ENCODE measurements around the gene ENPP5.

The ENPP5 gene, protein sequence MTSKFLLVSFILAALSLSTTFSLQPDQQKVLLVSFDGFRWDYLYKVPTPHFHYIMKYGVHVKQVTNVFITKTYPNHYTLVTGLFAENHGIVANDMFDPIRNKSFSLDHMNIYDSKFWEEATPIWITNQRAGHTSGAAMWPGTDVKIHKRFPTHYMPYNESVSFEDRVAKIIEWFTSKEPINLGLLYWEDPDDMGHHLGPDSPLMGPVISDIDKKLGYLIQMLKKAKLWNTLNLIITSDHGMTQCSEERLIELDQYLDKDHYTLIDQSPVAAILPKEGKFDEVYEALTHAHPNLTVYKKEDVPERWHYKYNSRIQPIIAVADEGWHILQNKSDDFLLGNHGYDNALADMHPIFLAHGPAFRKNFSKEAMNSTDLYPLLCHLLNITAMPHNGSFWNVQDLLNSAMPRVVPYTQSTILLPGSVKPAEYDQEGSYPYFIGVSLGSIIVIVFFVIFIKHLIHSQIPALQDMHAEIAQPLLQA

DNA sequence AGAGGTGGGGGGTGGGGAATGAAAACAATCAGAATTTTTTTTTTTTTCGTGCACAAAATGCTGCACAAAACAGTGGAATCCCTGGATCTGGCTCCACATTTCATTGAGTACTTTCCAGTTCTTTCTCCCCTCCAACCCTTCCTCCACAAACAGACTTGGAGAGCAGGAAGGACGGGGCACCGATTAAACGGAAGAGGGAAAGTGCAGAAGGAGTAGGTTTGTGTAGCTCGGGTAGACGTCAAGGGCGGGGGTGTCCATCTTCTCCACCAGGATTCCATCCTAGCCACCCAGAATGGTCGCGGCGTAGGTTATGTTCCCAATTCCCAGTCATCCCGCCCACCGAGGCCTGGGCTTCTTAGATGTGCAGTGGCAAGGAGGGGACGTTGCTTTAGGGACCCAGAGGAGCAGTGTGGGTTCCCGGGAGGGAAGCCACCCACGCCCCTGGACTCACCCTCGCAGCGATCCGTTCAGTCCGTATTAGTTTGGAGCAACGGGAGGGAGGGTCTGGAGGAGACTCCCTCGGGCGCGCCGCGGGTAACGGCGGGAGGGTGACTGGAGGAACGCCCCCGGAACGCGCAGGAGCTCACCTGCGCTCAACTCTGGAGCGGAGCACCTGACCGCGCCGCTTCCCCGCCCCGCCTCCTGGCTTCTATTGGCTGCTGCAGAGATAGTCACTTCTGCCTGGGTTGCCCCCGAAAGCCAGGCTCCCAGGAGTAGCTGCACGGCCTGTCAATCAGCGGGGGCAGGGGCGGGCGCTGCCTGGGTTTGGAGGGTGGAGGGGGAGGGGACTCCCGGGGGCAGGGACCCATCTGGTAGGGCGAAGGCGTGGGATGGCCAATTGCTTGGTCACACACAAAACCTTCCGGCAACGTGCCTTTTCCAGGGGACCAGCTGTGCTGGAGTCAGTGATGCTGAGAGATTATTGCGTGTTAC lies at the start of gene ENPP5:
ENPP5 (minus strand) TSS at position 624 of the 933 bp plus-strand sequence. CDS start 2,718 bp downstream, outside the sequence.
- H3K27ac ChIP-seq, result peak within 1 kb of the TSS; percentile 78
- TF ChIP-seq, protein P1, sequence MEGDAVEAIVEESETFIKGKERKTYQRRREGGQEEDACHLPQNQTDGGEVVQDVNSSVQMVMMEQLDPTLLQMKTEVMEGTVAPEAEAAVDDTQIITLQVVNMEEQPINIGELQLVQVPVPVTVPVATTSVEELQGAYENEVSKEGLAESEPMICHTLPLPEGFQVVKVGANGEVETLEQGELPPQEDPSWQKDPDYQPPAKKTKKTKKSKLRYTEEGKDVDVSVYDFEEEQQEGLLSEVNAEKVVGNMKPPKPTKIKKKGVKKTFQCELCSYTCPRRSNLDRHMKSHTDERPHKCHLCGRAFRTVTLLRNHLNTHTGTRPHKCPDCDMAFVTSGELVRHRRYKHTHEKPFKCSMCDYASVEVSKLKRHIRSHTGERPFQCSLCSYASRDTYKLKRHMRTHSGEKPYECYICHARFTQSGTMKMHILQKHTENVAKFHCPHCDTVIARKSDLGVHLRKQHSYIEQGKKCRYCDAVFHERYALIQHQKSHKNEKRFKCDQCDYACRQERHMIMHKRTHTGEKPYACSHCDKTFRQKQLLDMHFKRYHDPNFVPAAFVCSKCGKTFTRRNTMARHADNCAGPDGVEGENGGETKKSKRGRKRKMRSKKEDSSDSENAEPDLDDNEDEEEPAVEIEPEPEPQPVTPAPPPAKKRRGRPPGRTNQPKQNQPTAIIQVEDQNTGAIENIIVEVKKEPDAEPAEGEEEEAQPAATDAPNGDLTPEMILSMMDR (conservative IDR thresholded peaks at IDR 0.05), result no peak

DNA sequence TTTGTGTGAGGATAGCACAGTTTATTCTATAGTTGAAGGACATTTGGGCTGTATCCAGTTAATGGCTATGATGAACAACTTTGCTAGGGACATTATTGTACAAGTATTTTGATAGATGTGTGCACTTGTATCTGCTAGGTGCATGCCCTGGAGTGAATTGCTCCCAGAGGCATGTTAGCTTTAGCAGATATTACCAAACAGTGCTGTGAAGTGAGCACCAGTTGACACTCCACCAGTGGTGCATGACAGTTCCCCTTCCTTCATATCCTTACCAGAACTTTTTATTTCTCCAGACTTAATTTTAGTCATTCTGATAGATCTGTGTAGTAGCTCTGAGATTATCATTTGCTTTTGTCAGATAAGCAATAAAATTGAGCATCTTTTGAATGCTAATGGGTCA lies 48.9 kb upstream of the ENPP5 start:
- no peak overlapping the region for H3K27ac ChIP-seq
- TF ChIP-seq, protein P1 (conservative IDR thresholded peaks at IDR 0.05), result no peak

DNA sequence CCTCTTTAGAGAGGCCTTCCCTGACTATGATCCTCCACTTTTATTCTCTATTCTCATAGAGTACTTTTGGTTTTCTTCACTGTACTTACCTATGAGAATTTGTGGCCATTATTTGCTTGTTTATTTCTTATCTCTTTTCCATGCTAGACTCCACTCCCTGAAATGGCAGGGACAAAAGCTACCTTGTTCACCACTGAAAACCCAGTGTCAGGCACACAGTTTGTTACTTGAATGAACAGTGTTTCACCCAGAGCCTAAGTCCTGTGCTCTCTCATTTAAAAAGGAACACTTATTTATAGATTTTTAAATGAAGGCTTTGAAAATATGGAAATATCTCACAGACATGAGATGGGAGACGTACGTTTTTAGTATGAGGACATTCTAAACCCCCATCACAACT lies 47.7 kb upstream of the ENPP5 start:
- H3K27ac ChIP-seq, result no peak overlapping the region
- TF ChIP-seq, protein P1 (conservative IDR thresholded peaks at IDR 0.05), result no peak

DNA sequence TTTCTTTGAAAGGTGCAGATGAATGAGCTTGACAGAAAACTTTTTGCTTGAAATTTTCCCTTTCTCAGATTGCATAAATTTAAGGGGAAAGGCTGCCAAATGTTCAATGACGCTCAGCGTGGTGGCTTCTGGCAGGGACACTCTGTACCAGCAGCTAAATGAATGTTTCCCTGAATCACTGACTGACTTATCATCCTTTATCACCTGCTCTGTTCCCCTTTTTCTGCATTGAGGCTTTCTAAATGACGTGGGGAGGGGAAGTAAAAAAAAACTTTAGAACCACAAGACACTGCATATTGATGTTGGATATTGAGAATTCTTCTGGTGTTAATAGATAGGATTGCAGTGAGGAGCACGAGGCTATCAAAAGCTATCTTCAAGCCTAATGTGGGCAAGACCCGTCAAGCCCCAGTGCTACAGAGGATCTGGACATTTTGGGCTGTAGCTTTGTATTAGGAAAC lies 46.9 kb upstream of the ENPP5 start:
- H3K27ac ChIP-seq, result no peak overlapping the region
- TF ChIP-seq, protein P1 (conservative IDR thresholded peaks at IDR 0.05), result no peak

DNA sequence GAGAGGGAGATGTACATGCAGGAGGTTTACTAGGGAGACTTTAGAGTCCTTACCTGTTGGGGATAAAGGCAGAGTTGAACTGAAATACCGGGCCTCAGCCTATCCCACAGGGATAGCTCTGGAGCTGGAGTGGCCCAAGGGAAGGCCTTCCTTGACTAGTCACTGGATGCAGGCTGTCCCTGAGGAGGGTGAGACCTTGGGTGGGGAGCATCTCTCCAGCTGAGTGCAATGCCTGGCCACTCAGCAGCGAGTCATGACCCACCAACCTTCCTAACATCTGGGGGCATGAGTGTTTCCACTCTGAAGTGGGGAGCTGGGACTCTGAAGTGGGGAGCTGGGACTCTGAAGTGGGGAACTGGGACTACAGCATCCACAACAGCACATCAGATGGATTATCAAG lies 46.1 kb upstream of the ENPP5 start:
- TF ChIP-seq, protein P1 (conservative IDR thresholded peaks at IDR 0.05), result no peak
- H3K27ac ChIP-seq, result no peak overlapping the region

DNA sequence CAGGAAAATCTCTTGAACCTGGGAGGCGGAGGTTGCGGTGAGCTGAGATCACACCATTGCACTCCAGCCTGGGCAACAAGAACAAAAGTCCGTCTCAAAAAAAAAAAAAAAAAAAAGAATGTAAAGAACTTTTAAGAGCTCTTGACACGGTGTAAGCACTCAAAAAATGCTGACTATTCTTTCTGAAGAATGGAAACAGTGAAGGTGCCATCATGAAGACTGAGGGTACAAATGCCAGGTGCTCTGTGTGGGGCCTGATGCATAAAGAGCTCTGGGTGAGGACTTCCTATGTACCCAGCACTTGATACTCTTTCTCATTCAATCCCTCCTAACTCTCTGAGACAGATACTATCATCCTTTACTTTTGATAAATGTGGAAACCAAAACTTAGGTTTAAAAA lies 45.0 kb upstream of the ENPP5 start:
- H3K27ac ChIP-seq, result no peak overlapping the region
- TF ChIP-seq, protein P1 (conservative IDR thresholded peaks at IDR 0.05), result no peak

DNA sequence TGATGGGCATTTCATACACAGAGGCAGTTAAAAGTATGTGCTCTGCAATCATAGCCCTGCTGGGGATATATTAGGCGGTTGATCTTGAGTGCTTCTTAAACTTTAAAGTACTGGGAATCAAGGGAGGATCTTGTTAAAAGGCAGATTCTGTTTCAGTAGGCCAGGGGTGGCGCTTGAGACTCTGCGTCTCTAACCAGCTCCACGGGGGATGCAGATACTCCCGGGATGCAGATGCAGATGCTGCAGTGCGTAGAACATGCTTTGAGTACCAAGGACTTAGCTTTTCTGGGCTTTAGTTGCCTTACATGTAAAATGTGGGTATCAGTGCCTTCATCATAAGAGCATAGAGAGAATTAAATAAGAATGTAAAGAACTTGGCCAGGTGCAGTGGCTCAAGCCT lies 44.4 kb upstream of the ENPP5 start:
- no peak overlapping the region for H3K27ac ChIP-seq
- TF ChIP-seq, protein P1 (conservative IDR thresholded peaks at IDR 0.05), result no peak

All from VCaP (cell line).